GM23248 (cell line): ENCODE results near the gene IGFN1.

Source experiments
- EZH2 ChIP-seq: fragments of 200-600 bp; sonication (generic); IDR thresholded peaks from 2 replicates; pipeline ENCODE4 v1.6.1; 2018; ENCODE audit warnings: antibody characterized with exemption, mild to moderate bottlenecking; ENCODE audit not compliant: insufficient read depth, poor library complexity, severe bottlenecking
- EZH2phosphoT487 ChIP-seq: fragments of 200-600 bp; sonication (generic); IDR thresholded peaks from 2 replicates; pipeline ENCODE4 v1.6.1; 2018; ENCODE audit warnings: antibody characterized with exemption, moderate library complexity, mild to moderate bottlenecking, low read depth; ENCODE audit not compliant: insufficient read depth

DNA sequence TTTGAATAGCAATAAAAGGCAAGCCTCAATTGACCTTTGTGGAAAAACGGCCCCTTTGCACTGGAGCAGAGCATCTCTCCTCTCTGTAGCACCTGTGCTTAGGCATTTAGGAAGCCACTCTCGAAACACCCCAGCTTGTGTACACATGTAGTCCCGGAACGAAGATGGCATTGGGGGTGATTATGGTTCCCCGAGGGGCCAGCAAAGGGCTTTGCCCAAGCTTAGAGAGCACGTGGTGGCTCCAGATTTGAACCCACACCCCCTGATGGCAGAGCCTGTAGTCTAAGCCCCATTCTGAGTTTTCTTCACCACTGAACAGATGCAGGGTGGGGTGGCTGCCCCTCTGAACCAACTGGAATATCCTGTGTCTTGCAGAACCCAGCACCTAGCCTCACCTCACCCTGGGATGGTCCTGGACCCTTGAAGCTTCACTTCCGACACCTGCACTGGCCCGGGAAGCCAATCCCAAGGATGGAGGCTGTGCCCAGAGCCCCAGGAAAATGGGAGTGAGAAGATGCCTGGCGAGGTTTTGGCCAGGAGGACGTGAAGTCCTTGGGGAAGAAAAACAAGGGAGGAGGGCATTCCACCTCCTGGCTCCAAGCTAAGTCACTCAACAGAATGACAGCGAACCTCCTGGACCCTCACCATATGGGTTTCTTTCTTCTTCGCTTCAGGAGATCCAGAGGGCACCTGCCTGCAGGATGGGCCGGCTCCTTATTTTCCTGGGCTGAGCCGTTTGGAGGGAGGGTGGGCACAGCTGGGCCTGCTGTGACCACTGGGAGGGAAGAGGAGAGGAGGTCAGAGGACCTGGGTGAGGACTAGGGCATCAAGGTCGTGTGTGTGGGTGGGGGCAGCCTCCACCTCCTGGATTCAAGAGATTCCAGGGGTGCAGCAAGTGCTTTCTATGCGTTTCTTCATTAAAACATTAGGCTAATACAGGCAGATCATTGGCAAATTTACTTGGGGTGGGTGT lies 37.7 kb downstream of the IGFN1 start:
- no peak for TF ChIP-seq EZH2
- TF ChIP-seq EZH2phosphoT487 = no peak
